Skeletal muscle tissue (tissue), 4 donors: ENCODE data around the gene AZU1. TPM values are rescaled to one million over a fixed set of nuclear protein-coding genes. Genes with fewer than 3 reads are reported as not detected.
"Not testable (repeated sequence)": the region's sequence is repeated elsewhere in the genome, so short reads cannot be mapped to it uniquely, and the experiment has no call there.

Experiments used
- H3K27ac ChIP-seq: one replicate; pipeline ENCODE4 v1.7.0; 2013; ENCODE audit warnings: mild to moderate bottlenecking, low read depth, low read length, inconsistent platforms
- H3K27me3 ChIP-seq, 3 donors: one replicate each; pipeline ENCODE4 v1.7.0; 2013; ENCODE audit warnings: low read length in 3 of 3; ENCODE audit not compliant: control insufficient read depth in 3 of 3, insufficient read depth in 3 of 3
- H3K36me3 ChIP-seq, 3 donors: one replicate each; pipeline ENCODE4 v1.7.0; 2013; ENCODE audit warnings: low read length in 3 of 3; ENCODE audit not compliant: control insufficient read depth in 3 of 3, insufficient read depth in 3 of 3
- H3K4me1 ChIP-seq, 3 donors: one replicate each; pipeline ENCODE4 v1.7.0; 2013; ENCODE audit warnings: low read length in 3 of 3, mild to moderate bottlenecking in 3 of 3; ENCODE audit not compliant: control insufficient read depth in 3 of 3, insufficient read depth in 3 of 3
- H3K4me3 ChIP-seq, 3 donors: one replicate each; pipeline ENCODE4 v1.7.0; 2013; ENCODE audit warnings: low read length in 3 of 3
- H3K9ac ChIP-seq, 3 donors: one replicate each; pipeline ENCODE4 v1.7.0; 2013; ENCODE audit warnings: low read length in 3 of 3, mild to moderate bottlenecking in 3 of 3, moderate library complexity in 2 of 3, low read depth in 1 of 3
- H3K9me3 ChIP-seq, 3 donors: one replicate each; pipeline ENCODE4 v1.7.0; 2013; ENCODE audit warnings: low read length in 3 of 3; ENCODE audit not compliant: control insufficient read depth in 3 of 3
- total RNA-seq: library from RNA; depleted of rRNA; stranded (reverse); fragments of >200 nt; gene quantifications from one replicate; pipeline ENCODE4 v1.2.3, GENCODE V29; 2014
- donor health status: Osteomylitis.

Gene AZU1
- total RNA-seq, 1 donor from 2014 or later, result 2.6 TPM

- Histone ChIP-seq H3K9ac (no peak overlapping the region), H3K4me3 (no peak overlapping the region), H3K9me3 (no peaks in the 10 kb centered on the region), H3K27ac (no peak overlapping the region), H3K27me3 (no peaks in the 10 kb centered on the region), H3K4me1 (no peaks in the 10 kb centered on the region), H3K36me3 (peaks cover 12 to 19% (median 13%) of the 10 kb centered on the region in 3 donors)
Measured at GRCh38 chr19:815079-815774, 12.4 kb upstream of the AZU1 start.

GRCh38 chr19:815775-816499, 11.7 kb upstream of the AZU1 start:
- Histone ChIP-seq H3K9ac (no peak overlapping the region), H3K4me1 (no peaks in the 10 kb centered on the region), H3K36me3 (peaks cover 6 to 12% (median 6%) of the 10 kb centered on the region in 3 donors), H3K4me3 (no peak overlapping the region), H3K9me3 (no peaks in the 10 kb centered on the region), H3K27me3 (no peaks in the 10 kb centered on the region), H3K27ac (no peak overlapping the region)

GRCh38 chr19:816500-816857, 11.2 kb upstream of the AZU1 start:
- Histone ChIP-seq H3K9ac (no peak overlapping the region), H3K27ac (no peak overlapping the region), H3K4me3 (no peak overlapping the region), H3K4me1 (no peaks in the 10 kb centered on the region), H3K9me3 (no peaks in the 10 kb centered on the region), H3K36me3 (peaks cover 3 to 7% (median 4%) of the 10 kb centered on the region in 3 donors), H3K27me3 (no peaks in the 10 kb centered on the region)

GRCh38 chr19:820212-820611, 7.4 kb upstream of the AZU1 start:
- not testable (repeated sequence) for H3K4me1 ChIP-seq, H3K9ac ChIP-seq, H3K9me3 ChIP-seq, H3K4me3 ChIP-seq, H3K27ac ChIP-seq, H3K36me3 ChIP-seq
- peaks cover 8 to 11% (median 11%) of the 10 kb centered on the region in 3 donors for H3K27me3 ChIP-seq

- Histone ChIP-seq H3K4me1 (no peaks in the 10 kb centered on the region), H3K27ac (no peak overlapping the region), H3K9me3 (no peaks in the 10 kb centered on the region), H3K9ac (no peak overlapping the region), H3K4me3 (no peak overlapping the region), H3K36me3 (no peaks in the 10 kb centered on the region), H3K27me3 (peaks cover 10 to 14% (median 11%) of the 10 kb centered on the region in 3 donors)
Measured at GRCh38 chr19:821231-821824, 6.3 kb upstream of the AZU1 start.

GRCh38 chr19:821825-822503, 5.7 kb upstream of the AZU1 start, which contains the start of gene PLPPR3:
TSS of gene PLPPR3 (minus strand) at chr19:821955. CDS start at chr19:821559, 396 bp downstream.
- Histone ChIP-seq H3K4me3 (no peak within 1 kb of the TSS), H3K9me3 (no peaks in the 10 kb centered on the region), H3K4me1 (no peaks in the 10 kb centered on the region), H3K27me3 (peaks cover 10 to 14% (median 11%) of the 10 kb centered on the region in 3 donors), H3K36me3 (no peaks in the 10 kb centered on the region), H3K9ac (no peak within 1 kb of the TSS), H3K27ac (no peak within 1 kb of the TSS)

- Histone ChIP-seq H3K36me3 (no peaks in the 10 kb centered on the region), H3K9me3 (no peaks in the 10 kb centered on the region), H3K27ac (no peak overlapping the region), H3K27me3 (peaks cover 18 to 26% (median 20%) of the 10 kb centered on the region in 3 donors), H3K9ac (no peak overlapping the region), H3K4me3 (no peak overlapping the region), H3K4me1 (no peaks in the 10 kb centered on the region)
Measured at GRCh38 chr19:823565-824121, 4.0 kb upstream of the AZU1 start.

- Histone ChIP-seq H3K36me3 (no peaks in the 10 kb centered on the region), H3K27me3 (peaks cover 25 to 34% (median 28%) of the 10 kb centered on the region in 3 donors), H3K9ac (no peak overlapping the region), H3K4me1 (no peaks in the 10 kb centered on the region), H3K27ac (no peak overlapping the region), H3K9me3 (no peaks in the 10 kb centered on the region), H3K4me3 (no peak overlapping the region)
Measured at GRCh38 chr19:824885-825284, 2.8 kb upstream of the AZU1 start.

- Histone ChIP-seq H3K4me3 (no peak overlapping the region), H3K27me3 (peaks cover 30 to 43% (median 34%) of the 10 kb centered on the region in 3 donors), H3K9me3 (no peaks in the 10 kb centered on the region), H3K9ac (no peak overlapping the region), H3K4me1 (no peaks in the 10 kb centered on the region), H3K36me3 (no peaks in the 10 kb centered on the region), H3K27ac (no peak overlapping the region)
Measured at GRCh38 chr19:825897-826644, 1.6 kb upstream of the AZU1 start.
